OCI-LY7 (cell line): Measurements from ENCODE around the gene KIF5A. TPM values are rescaled to one million over a fixed set of nuclear protein-coding genes. Genes with fewer than 3 reads are reported as not detected.

Source experiments
- BruUV-seq: library from RNA; stranded (reverse); fragments of 400-500 nt; replicated peaks from 2 replicates; lab custom pipeline; 2021; lab: Mats Ljungman, UMichigan
- CTCF ChIA-PET: fragments of 300-600 bp; sonication (Branson Sonifier 250); formaldehyde crosslinking; loops from one replicate; lab custom pipeline; 2022; ENCODE audit warnings: antibody characterized with exemption; ENCODE audit not compliant: unreplicated experiment; lab: Charles Lee
- POLR2A ChIA-PET: fragments of 300-600 bp; sonication (Branson Sonifier 250); formaldehyde crosslinking; loops from one replicate; lab custom pipeline; 2022; ENCODE audit warnings: antibody characterized with exemption; lab: Charles Lee
- DNase-seq: peaks from one replicate; pipeline ENCODE4 v3.0.0-alpha.2; 2015; ENCODE audit warnings: low spot score
- H2AFZ ChIP-seq: fragments of 200-600 bp; sonication (generic), shearing (Covaris generic); 2 replicates; pipeline ENCODE4 v1.6.1; 2014; ENCODE audit warnings: mild to moderate bottlenecking, antibody characterized with exemption, low read length, moderate library complexity
- H3K27ac ChIP-seq: fragments of 200-600 bp; sonication (generic); 2 replicates; pipeline ENCODE4 v1.5.1; 2014; ENCODE audit warnings: mixed run types, low read depth, mild to moderate bottlenecking, moderate library complexity, low read length, inconsistent platforms; ENCODE audit not compliant: poor library complexity, severe bottlenecking
- H3K36me3 ChIP-seq: fragments of 200-600 bp; sonication (generic); 2 replicates; pipeline ENCODE4 v1.6.1; 2014; ENCODE audit warnings: mild to moderate bottlenecking, antibody characterized with exemption, low read length, moderate library complexity, mixed read lengths; ENCODE audit not compliant: insufficient read depth
- H3K4me1 ChIP-seq: fragments of 200-600 bp; sonication (generic); 2 replicates; pipeline ENCODE4 v1.5.1; 2014; ENCODE audit warnings: mild to moderate bottlenecking, low read length; ENCODE audit not compliant: insufficient read depth, poor library complexity, severe bottlenecking
- H3K4me2 ChIP-seq: fragments of 200-600 bp; sonication (generic); 2 replicates; pipeline ENCODE4 v1.6.1; 2014; ENCODE audit warnings: mild to moderate bottlenecking, low read length
- H3K4me3 ChIP-seq: fragments of 200-600 bp; sonication (generic); 2 replicates; pipeline ENCODE4 v1.5.1; 2014; ENCODE audit warnings: mild to moderate bottlenecking, low read depth, low read length; ENCODE audit not compliant: poor library complexity, severe bottlenecking
- H3K79me2 ChIP-seq: fragments of 200-600 bp; sonication (generic); 2 replicates; pipeline ENCODE4 v1.6.1; 2016; ENCODE audit warnings: low read depth, mild to moderate bottlenecking, low read length, moderate library complexity, mixed read lengths; ENCODE audit not compliant: insufficient read depth
- H3K9me2 ChIP-seq: fragments of 200-600 bp; sonication (generic); 2 replicates; pipeline ENCODE4 v1.6.1; 2016; ENCODE audit warnings: mild to moderate bottlenecking, low read length, mixed read lengths; ENCODE audit not compliant: insufficient read depth
- H3K9me3 ChIP-seq: fragments of 200-600 bp; sonication (generic); 2 replicates; pipeline ENCODE4 v1.6.1; 2014; ENCODE audit warnings: mild to moderate bottlenecking, mixed run types, low read length, mixed read lengths
- H4K20me1 ChIP-seq: fragments of 200-600 bp; sonication (generic); 2 replicates; pipeline ENCODE4 v1.6.1; 2014; ENCODE audit warnings: mild to moderate bottlenecking, antibody characterized with exemption, low read length, moderate library complexity, mixed read lengths; ENCODE audit not compliant: insufficient read depth
- CTCF ChIP-seq: fragments of 200-600 bp; sonication (generic); conservative IDR thresholded peaks from 2 replicates; pipeline ENCODE4 v1.5.1; 2014; ENCODE audit warnings: mild to moderate bottlenecking, antibody characterized with exemption, low read length, moderate library complexity, mixed read lengths
- EZH2phosphoT487 ChIP-seq: fragments of 200-600 bp; sonication (generic); IDR thresholded peaks from 2 replicates; pipeline ENCODE4 v1.6.1; 2018; ENCODE audit warnings: low read depth, borderline replicate concordance, mild to moderate bottlenecking, mixed run types, antibody characterized with exemption, low read length, moderate library complexity, mixed read lengths
- intact Hi-C: fragments of 100-400 bp; cut with micrococcal nuclease; formaldehyde crosslinking; loops from one replicate; pipeline ENCODE4 v1.10.0; 2022; ENCODE audit not compliant: unreplicated experiment
- total RNA-seq, 2 experiments: library from RNA; depleted of rRNA in 1 of 2; stranded (reverse); fragments of >200 nt in 1 of 2; shearing (Covaris generic) in 1 of 2; gene quantifications; 2 replicates each; pipeline ENCODE4 v1.2.3, GENCODE V29; 2014 to 2022

KIF5A gene
- total RNA-seq, 2 experiments from 2014 or later = 0.09 to 1.6 TPM

GRCh38 chr12:57563358-57563757 lies 13.5 kb downstream of the KIF5A start:
- no peak for DNase-seq
- Histone ChIP-seq H3K27ac (no peak overlapping the region), H3K4me1 (no peaks in the 10 kb centered on the region), H3K4me3 (no peak overlapping the region), H3K9me2 (no peaks in the 10 kb centered on the region), H4K20me1 (no peaks in the 10 kb centered on the region), H2AFZ (no peak overlapping the region), H3K9me3 (no peaks in the 10 kb centered on the region), H3K4me2 (no peak overlapping the region), H3K36me3 (no peaks in the 10 kb centered on the region), H3K79me2 (no peaks in the 10 kb centered on the region)
- ChIA-PET CTCF (no interaction called here), POLR2A (no interaction called here)
- TF ChIP-seq CTCF = no peak
- TF ChIP-seq EZH2phosphoT487 = no peak
- intact Hi-C loops = no loop called here
- no TSS peak for BruUV-seq

DNA sequence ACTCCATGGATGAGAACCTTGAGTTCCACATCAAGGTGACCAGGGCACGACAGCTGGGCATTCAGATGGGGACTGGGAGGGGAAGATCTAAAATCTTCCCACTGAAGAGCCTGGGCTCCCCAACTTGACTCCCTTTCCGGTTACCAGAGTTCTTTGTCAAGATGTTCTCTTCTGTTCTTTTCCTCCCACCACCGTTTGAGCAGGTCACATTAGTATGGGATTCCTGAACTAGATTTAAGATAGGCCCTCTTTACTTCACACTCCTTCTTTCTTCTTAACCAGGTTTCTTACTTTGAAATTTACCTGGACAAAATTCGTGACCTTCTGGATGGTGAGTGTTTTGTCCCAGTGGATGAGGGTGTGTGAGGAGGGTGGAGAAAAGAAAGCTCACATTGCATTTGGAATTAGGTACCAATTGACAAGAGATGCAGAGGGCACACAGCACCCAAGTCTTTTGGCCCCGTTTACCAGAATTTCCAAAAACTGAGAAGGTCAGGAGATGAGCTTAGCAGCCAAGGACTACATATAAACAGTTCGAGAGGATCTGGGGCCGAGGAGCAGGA lies 14.4 kb downstream of the KIF5A start:
- DNase-seq = no peak
- H3K4me3 ChIP-seq = no peak overlapping the region
- no peak overlapping the region for H3K4me2 ChIP-seq
- CTCF ChIA-PET = no interaction called here
- intact Hi-C loops = no loop called here
- no peak overlapping the region for H2AFZ ChIP-seq
- no peak for TF ChIP-seq CTCF
- TF ChIP-seq EZH2phosphoT487 = no peak
- H3K36me3 ChIP-seq = no peaks in the 10 kb centered on the region
- BruUV-seq = no TSS peak
- POLR2A ChIA-PET = no interaction called here
- no peaks in the 10 kb centered on the region for H3K79me2 ChIP-seq
- H4K20me1 ChIP-seq = no peaks in the 10 kb centered on the region
- H3K9me2 ChIP-seq = no peaks in the 10 kb centered on the region
- no peaks in the 10 kb centered on the region for H3K9me3 ChIP-seq
- no peak overlapping the region for H3K27ac ChIP-seq
- H3K4me1 ChIP-seq = no peaks in the 10 kb centered on the region

- Histone ChIP-seq H3K9me2 (no peaks in the 10 kb centered on the region), H3K36me3 (no peaks in the 10 kb centered on the region), H2AFZ (no peak overlapping the region), H3K4me1 (no peaks in the 10 kb centered on the region), H3K9me3 (no peaks in the 10 kb centered on the region), H4K20me1 (no peaks in the 10 kb centered on the region), H3K4me2 (no peak overlapping the region), H3K79me2 (no peaks in the 10 kb centered on the region), H3K27ac (no peak overlapping the region), H3K4me3 (no peak overlapping the region)
- TF ChIP-seq EZH2phosphoT487 (no peak), CTCF (no peak)
- ChIA-PET CTCF (no interaction called here), POLR2A (no interaction called here)
- BruUV-seq = no TSS peak
- intact Hi-C loops = no loop called here
- DNase-seq = no peak
Measured at GRCh38 chr12:57568838-57569237, 19.0 kb downstream of the KIF5A start.
